Measurements from ENCODE around the gene ACP3. TPM values are rescaled to one million over a fixed set of nuclear protein-coding genes. Genes with fewer than 3 reads are reported as not detected.
"Not testable (repeated sequence)": the region's sequence is repeated elsewhere in the genome, so short reads cannot be mapped to it uniquely, and the experiment has no call there.

ACP3 gene
- total and polyA plus RNA-seq, 2 donors, result 2.5 to 2.8 TPM

- WGBS, result 91% methylated on average over 2 of the region's 2 CpGs
- DNase-seq (ENCODE audit: low read depth in 6 of 9, low spot score in 9 of 9), result no peak
- Histone ChIP-seq H3K36me3 (ENCODE audit: control insufficient read depth in 2 of 2, insufficient read depth in 2 of 2, low read length in 1 of 2) (no peaks in the 10 kb centered on the region), H3K27me3 (ENCODE audit: control insufficient read depth in 2 of 2, insufficient read depth in 1 of 2, low read length in 1 of 2) (no peaks in the 10 kb centered on the region), H3K27ac (ENCODE audit: low read depth in 1 of 2, low read length in 1 of 2) (no peak overlapping the region), H3K9me3 (ENCODE audit: control insufficient read depth in 2 of 2, insufficient read depth in 1 of 2, low read length in 1 of 2) (no peaks in the 10 kb centered on the region), H3K4me1 (ENCODE audit: control insufficient read depth in 2 of 2, insufficient read depth in 2 of 2, low read length in 2 of 2) (no peaks in the 10 kb centered on the region), H3K4me3 (ENCODE audit: low read length in 2 of 2) (no peak overlapping the region)
These were observed 31.6 kb upstream of the ACP3 start for GRCh38 chr3:132285620-132285945.

GRCh38 chr3:132286035-132286434, 31.2 kb upstream of the ACP3 start:
- Histone ChIP-seq H3K4me3 (ENCODE audit: low read length in 2 of 2) (no peak overlapping the region), H3K9me3 (ENCODE audit: control insufficient read depth in 2 of 2, insufficient read depth in 1 of 2, low read length in 1 of 2) (no peaks in the 10 kb centered on the region), H3K27me3 (ENCODE audit: control insufficient read depth in 2 of 2, insufficient read depth in 1 of 2, low read length in 1 of 2) (no peaks in the 10 kb centered on the region), H3K36me3 (ENCODE audit: control insufficient read depth in 2 of 2, insufficient read depth in 2 of 2, low read length in 1 of 2) (no peaks in the 10 kb centered on the region), H3K4me1 (ENCODE audit: control insufficient read depth in 2 of 2, insufficient read depth in 2 of 2, low read length in 2 of 2) (no peaks in the 10 kb centered on the region), H3K27ac (ENCODE audit: low read depth in 1 of 2, low read length in 1 of 2) (no peak overlapping the region)
- 88% methylated on average over 1 of the region's 1 CpG for WGBS
- DNase-seq (ENCODE audit: low read depth in 6 of 9, low spot score in 9 of 9), result no peak

GRCh38 chr3:132288357-132288756, 28.9 kb upstream of the ACP3 start:
- H3K4me3 ChIP-seq (ENCODE audit: low read length in 2 of 2), result no peak overlapping the region
- H3K36me3 ChIP-seq (ENCODE audit: control insufficient read depth in 2 of 2, insufficient read depth in 2 of 2, low read length in 1 of 2), result no peaks in the 10 kb centered on the region
- DNase-seq (ENCODE audit: low read depth in 6 of 9, low spot score in 9 of 9), result no peak
- 96% methylated on average over 2 of the region's 2 CpGs for WGBS
- no peaks in the 10 kb centered on the region for H3K27me3 ChIP-seq (ENCODE audit: control insufficient read depth in 2 of 2, insufficient read depth in 1 of 2, low read length in 1 of 2)
- H3K9me3 ChIP-seq (ENCODE audit: control insufficient read depth in 2 of 2, insufficient read depth in 1 of 2, low read length in 1 of 2), result no peaks in the 10 kb centered on the region
- H3K4me1 ChIP-seq (ENCODE audit: control insufficient read depth in 2 of 2, insufficient read depth in 2 of 2, low read length in 2 of 2), result no peaks in the 10 kb centered on the region
- no peak overlapping the region for H3K27ac ChIP-seq (ENCODE audit: low read depth in 1 of 2, low read length in 1 of 2)

GRCh38 chr3:132289316-132289715, 27.9 kb upstream of the ACP3 start:
- Histone ChIP-seq H3K4me1 (ENCODE audit: control insufficient read depth in 2 of 2, insufficient read depth in 2 of 2, low read length in 2 of 2) (no peaks in the 10 kb centered on the region), H3K36me3 (ENCODE audit: control insufficient read depth in 2 of 2, insufficient read depth in 2 of 2, low read length in 1 of 2) (no peaks in the 10 kb centered on the region), H3K27me3 (ENCODE audit: control insufficient read depth in 2 of 2, insufficient read depth in 1 of 2, low read length in 1 of 2) (no peaks in the 10 kb centered on the region), H3K4me3 (ENCODE audit: low read length in 2 of 2) (no peak overlapping the region), H3K9me3 (ENCODE audit: control insufficient read depth in 2 of 2, insufficient read depth in 1 of 2, low read length in 1 of 2) (no peaks in the 10 kb centered on the region), H3K27ac (ENCODE audit: low read depth in 1 of 2, low read length in 1 of 2) (no peak overlapping the region)
- 93% methylated on average over 1 of the region's 1 CpG for WGBS
- no peak for DNase-seq (ENCODE audit: low read depth in 6 of 9, low spot score in 9 of 9)

- no peaks in the 10 kb centered on the region for H3K4me1 ChIP-seq (ENCODE audit: control insufficient read depth in 2 of 2, insufficient read depth in 2 of 2, low read length in 2 of 2)
- no peaks in the 10 kb centered on the region for H3K36me3 ChIP-seq (ENCODE audit: control insufficient read depth in 2 of 2, insufficient read depth in 2 of 2, low read length in 1 of 2)
- no peaks in the 10 kb centered on the region for H3K9me3 ChIP-seq (ENCODE audit: control insufficient read depth in 2 of 2, insufficient read depth in 1 of 2, low read length in 1 of 2)
- H3K27me3 ChIP-seq (ENCODE audit: control insufficient read depth in 2 of 2, insufficient read depth in 1 of 2, low read length in 1 of 2), result no peaks in the 10 kb centered on the region
- DNase-seq (ENCODE audit: low read depth in 6 of 9, low spot score in 9 of 9), result no peak
- H3K4me3 ChIP-seq (ENCODE audit: low read length in 2 of 2), result no peak overlapping the region
- WGBS, result 58% methylated on average over 3 of the region's 3 CpGs
- H3K27ac ChIP-seq (ENCODE audit: low read depth in 1 of 2, low read length in 1 of 2), result no peak overlapping the region
These were observed 26.4 kb upstream of the ACP3 start for GRCh38 chr3:132290833-132291232.

- H3K36me3 ChIP-seq (ENCODE audit: control insufficient read depth in 2 of 2, insufficient read depth in 2 of 2, low read length in 1 of 2), result no peaks in the 10 kb centered on the region
- DNase-seq (ENCODE audit: low read depth in 6 of 9, low spot score in 9 of 9), result no peak
- H3K27ac ChIP-seq (ENCODE audit: low read depth in 1 of 2, low read length in 1 of 2), result no peak overlapping the region
- H3K27me3 ChIP-seq (ENCODE audit: control insufficient read depth in 2 of 2, insufficient read depth in 1 of 2, low read length in 1 of 2), result no peaks in the 10 kb centered on the region
- no peak overlapping the region for H3K4me3 ChIP-seq (ENCODE audit: low read length in 2 of 2)
- no peaks in the 10 kb centered on the region for H3K4me1 ChIP-seq (ENCODE audit: control insufficient read depth in 2 of 2, insufficient read depth in 2 of 2, low read length in 2 of 2)
- 74% methylated on average over 4 of the region's 4 CpGs for WGBS
- H3K9me3 ChIP-seq (ENCODE audit: control insufficient read depth in 2 of 2, insufficient read depth in 1 of 2, low read length in 1 of 2), result no peaks in the 10 kb centered on the region
These were observed 25.2 kb upstream of the ACP3 start for GRCh38 chr3:132292042-132292441.

GRCh38 chr3:132293251-132293650, 24.0 kb upstream of the ACP3 start:
- Histone ChIP-seq H3K9me3 (ENCODE audit: control insufficient read depth in 2 of 2, insufficient read depth in 1 of 2, low read length in 1 of 2) (no peaks in the 10 kb centered on the region), H3K4me1 (ENCODE audit: control insufficient read depth in 2 of 2, insufficient read depth in 2 of 2, low read length in 2 of 2) (no peaks in the 10 kb centered on the region), H3K27ac (ENCODE audit: low read depth in 1 of 2, low read length in 1 of 2) (no peak overlapping the region), H3K27me3 (ENCODE audit: control insufficient read depth in 2 of 2, insufficient read depth in 1 of 2, low read length in 1 of 2) (no peaks in the 10 kb centered on the region), H3K36me3 (ENCODE audit: control insufficient read depth in 2 of 2, insufficient read depth in 2 of 2, low read length in 1 of 2) (no peaks in the 10 kb centered on the region), H3K4me3 (ENCODE audit: low read length in 2 of 2) (no peak overlapping the region)
- DNase-seq (ENCODE audit: low read depth in 6 of 9, low spot score in 9 of 9), result no peak

- no peak for DNase-seq (ENCODE audit: low read depth in 6 of 9, low spot score in 9 of 9)
- no peak overlapping the region for H3K27ac ChIP-seq (ENCODE audit: low read depth in 1 of 2, low read length in 1 of 2)
- H3K4me1 ChIP-seq (ENCODE audit: control insufficient read depth in 2 of 2, insufficient read depth in 2 of 2, low read length in 2 of 2), result no peaks in the 10 kb centered on the region
- 92% methylated on average over 5 of the region's 5 CpGs for WGBS
- H3K27me3 ChIP-seq (ENCODE audit: control insufficient read depth in 2 of 2, insufficient read depth in 1 of 2, low read length in 1 of 2), result no peaks in the 10 kb centered on the region
- H3K9me3 ChIP-seq (ENCODE audit: control insufficient read depth in 2 of 2, insufficient read depth in 1 of 2, low read length in 1 of 2), result no peaks in the 10 kb centered on the region
- no peaks in the 10 kb centered on the region for H3K36me3 ChIP-seq (ENCODE audit: control insufficient read depth in 2 of 2, insufficient read depth in 2 of 2, low read length in 1 of 2)
- H3K4me3 ChIP-seq (ENCODE audit: low read length in 2 of 2), result no peak overlapping the region
These were observed 22.3 kb upstream of the ACP3 start for GRCh38 chr3:132294906-132295305.

GRCh38 chr3:132303336-132304201, 13.6 kb upstream of the ACP3 start:
- not testable (repeated sequence) for H3K9me3 ChIP-seq (ENCODE audit: control insufficient read depth in 2 of 2, insufficient read depth in 1 of 2, low read length in 1 of 2); DNase-seq (ENCODE audit: low read depth in 6 of 9, low spot score in 9 of 9); H3K27me3 ChIP-seq (ENCODE audit: control insufficient read depth in 2 of 2, insufficient read depth in 1 of 2, low read length in 1 of 2); H3K27ac ChIP-seq (ENCODE audit: low read depth in 1 of 2, low read length in 1 of 2); H3K4me1 ChIP-seq (ENCODE audit: control insufficient read depth in 2 of 2, insufficient read depth in 2 of 2, low read length in 2 of 2); H3K4me3 ChIP-seq (ENCODE audit: low read length in 2 of 2); H3K36me3 ChIP-seq (ENCODE audit: control insufficient read depth in 2 of 2, insufficient read depth in 2 of 2, low read length in 1 of 2)
- WGBS, result 96% methylated on average over 6 of the region's 6 CpGs

Measured in thymus (tissue), 11 donors.